ENCODE results near the gene LMAN2L. TPM values are rescaled to one million over a fixed set of nuclear protein-coding genes. Genes with fewer than 3 reads are reported as not detected.

The LMAN2L gene
- total and polyA plus RNA-seq, 5 donors from 2014 or later = 5.4 to 22.7 (median 19.6) TPM

DNA sequence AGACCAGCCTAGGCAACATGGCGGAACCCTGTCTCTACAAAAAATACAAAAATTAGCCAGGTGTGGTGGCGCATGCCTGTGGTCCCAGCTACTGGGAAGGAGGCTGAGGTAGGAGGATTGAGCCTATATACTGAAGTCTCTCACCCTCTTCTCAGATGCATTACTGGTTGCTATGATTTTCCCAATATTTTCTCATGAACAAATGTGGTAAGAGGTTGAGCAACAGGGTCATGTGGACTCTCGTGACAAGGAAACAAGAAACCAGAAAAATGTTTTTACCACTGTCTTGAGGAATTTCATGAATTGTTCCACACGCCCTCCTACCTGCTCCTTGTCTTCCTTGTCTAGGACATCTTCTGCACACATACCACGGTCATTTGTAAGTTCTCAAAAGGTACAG, 12.4 kb downstream of the LMAN2L start:
- no peaks in the 10 kb centered on the region for H3K27me3 ChIP-seq (ENCODE audit: control insufficient read depth, insufficient read depth, low read length)
- H3K4me3 ChIP-seq (ENCODE audit: low read depth, low read length) = no peak overlapping the region
- H3K27ac ChIP-seq (ENCODE audit: insufficient read depth, low read length, poor library complexity, severe bottlenecking) = no peak overlapping the region
- DNase-seq (no peak), ATAC-seq (ENCODE audit: low read depth in 2 of 2) (no peak)
- H3K27ac Mint-ChIP-seq = no peak overlapping the region
- H3K9me3 ChIP-seq (ENCODE audit: control insufficient read depth in 2 of 2, low read length in 2 of 2) = no peaks in the 10 kb centered on the region
- H3K36me3 ChIP-seq (ENCODE audit: control insufficient read depth, insufficient read depth, low read length) = peaks cover 25% of the 10 kb centered on the region
- peaks cover 24% of the 10 kb centered on the region for H3K36me3 Mint-ChIP-seq
- no peaks in the 10 kb centered on the region for H3K27me3 Mint-ChIP-seq
- no peak overlapping the region for H3K4me3 Mint-ChIP-seq
- H3K4me1 Mint-ChIP-seq = peaks cover 0 to 4% (median 0%) of the 10 kb centered on the region in 4 donors
- H3K9me3 Mint-ChIP-seq = no peaks in the 10 kb centered on the region
- no peaks in the 10 kb centered on the region for H3K4me1 ChIP-seq (ENCODE audit: control insufficient read depth, insufficient read depth, low read length, poor library complexity, severe bottlenecking)

GRCh38 chr2:96726131-96726530, 13.7 kb downstream of the LMAN2L start:
- H3K4me3 ChIP-seq (ENCODE audit: low read depth, low read length) = no peak overlapping the region
- DNase-seq (no peak), ATAC-seq (ENCODE audit: low read depth in 2 of 2) (no peak)
- H3K9me3 ChIP-seq (ENCODE audit: control insufficient read depth in 2 of 2, low read length in 2 of 2) = no peaks in the 10 kb centered on the region
- Mint-ChIP-seq H3K27me3 (no peaks in the 10 kb centered on the region), H3K4me1 (peaks cover 0 to 4% (median 0%) of the 10 kb centered on the region in 4 donors), H3K4me3 (no peak overlapping the region), H3K9me3 (no peaks in the 10 kb centered on the region), H3K27ac (no peak overlapping the region), H3K36me3 (peaks cover 24% of the 10 kb centered on the region)
- H3K36me3 ChIP-seq (ENCODE audit: control insufficient read depth, insufficient read depth, low read length) = peaks cover 25% of the 10 kb centered on the region
- no peaks in the 10 kb centered on the region for H3K27me3 ChIP-seq (ENCODE audit: control insufficient read depth, insufficient read depth, low read length)
- no peak overlapping the region for H3K27ac ChIP-seq (ENCODE audit: insufficient read depth, low read length, poor library complexity, severe bottlenecking)
- H3K4me1 ChIP-seq (ENCODE audit: control insufficient read depth, insufficient read depth, low read length, poor library complexity, severe bottlenecking) = no peaks in the 10 kb centered on the region

DNA sequence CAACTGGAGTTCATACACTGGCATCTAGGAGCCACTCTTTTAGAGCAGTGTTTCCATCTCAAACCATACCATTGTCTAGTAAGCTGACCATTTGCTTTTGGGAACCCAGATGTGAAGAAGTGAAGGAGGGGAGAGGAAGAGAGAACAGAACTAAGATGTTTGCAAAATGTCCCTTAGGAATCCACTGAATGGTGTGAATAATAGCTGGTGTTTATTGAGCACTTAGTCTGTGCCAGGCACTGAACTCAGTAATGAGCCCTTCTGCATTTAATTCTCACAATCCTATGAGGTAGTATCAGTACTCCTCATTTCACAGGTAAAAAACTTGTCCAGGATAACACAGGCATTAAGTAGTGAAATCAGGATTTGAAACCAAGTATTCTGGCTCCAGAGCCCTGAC, 23.5 kb downstream of the LMAN2L start:
- Histone ChIP-seq H3K27me3 (ENCODE audit: control insufficient read depth, insufficient read depth, low read length) (no peaks in the 10 kb centered on the region), H3K27ac (ENCODE audit: insufficient read depth, low read length, poor library complexity, severe bottlenecking) (no peak overlapping the region), H3K4me3 (ENCODE audit: low read depth, low read length) (no peak overlapping the region), H3K9me3 (ENCODE audit: control insufficient read depth in 2 of 2, low read length in 2 of 2) (no peaks in the 10 kb centered on the region), H3K36me3 (ENCODE audit: control insufficient read depth, insufficient read depth, low read length) (peaks cover 15% of the 10 kb centered on the region), H3K4me1 (ENCODE audit: control insufficient read depth, insufficient read depth, low read length, poor library complexity, severe bottlenecking) (no peaks in the 10 kb centered on the region)
- H3K27ac Mint-ChIP-seq = no peak overlapping the region
- H3K4me1 Mint-ChIP-seq = peaks cover 0 to 8% (median 2%) of the 10 kb centered on the region in 4 donors
- H3K9me3 Mint-ChIP-seq = no peaks in the 10 kb centered on the region
- ATAC-seq (ENCODE audit: low read depth in 2 of 2) = no peak
- DNase-seq = no peak
- peaks cover 36% of the 10 kb centered on the region for H3K36me3 Mint-ChIP-seq
- H3K4me3 Mint-ChIP-seq = no peak overlapping the region
- no peaks in the 10 kb centered on the region for H3K27me3 Mint-ChIP-seq

DNA sequence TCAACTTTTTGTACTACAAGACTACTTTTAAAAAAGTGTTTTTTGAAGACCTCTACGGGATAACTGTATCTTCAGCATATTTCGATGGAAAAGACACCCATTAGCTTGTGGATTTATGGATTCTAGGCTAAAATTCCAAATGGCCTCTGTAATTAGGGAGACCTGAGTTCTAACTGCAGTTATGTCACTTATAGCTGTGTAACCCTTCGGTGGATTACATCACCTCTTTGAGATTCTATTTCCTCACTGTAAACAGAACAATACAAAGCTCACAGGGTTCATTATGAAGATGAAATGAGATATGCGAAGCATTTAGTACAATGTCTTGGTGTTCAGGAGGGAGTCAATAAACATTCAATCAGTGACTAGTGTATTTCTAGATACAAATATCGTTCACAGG, 24.2 kb downstream of the LMAN2L start:
- Mint-ChIP-seq H3K27me3 (no peaks in the 10 kb centered on the region), H3K27ac (no peak overlapping the region), H3K4me3 (no peak overlapping the region), H3K4me1 (peaks cover 0 to 8% (median 2%) of the 10 kb centered on the region in 4 donors), H3K36me3 (peaks cover 39% of the 10 kb centered on the region), H3K9me3 (no peaks in the 10 kb centered on the region)
- Histone ChIP-seq H3K4me3 (ENCODE audit: low read depth, low read length) (no peak overlapping the region), H3K4me1 (ENCODE audit: control insufficient read depth, insufficient read depth, low read length, poor library complexity, severe bottlenecking) (no peaks in the 10 kb centered on the region), H3K9me3 (ENCODE audit: control insufficient read depth in 2 of 2, low read length in 2 of 2) (no peaks in the 10 kb centered on the region), H3K27me3 (ENCODE audit: control insufficient read depth, insufficient read depth, low read length) (no peaks in the 10 kb centered on the region), H3K36me3 (ENCODE audit: control insufficient read depth, insufficient read depth, low read length) (peaks cover 22% of the 10 kb centered on the region), H3K27ac (ENCODE audit: insufficient read depth, low read length, poor library complexity, severe bottlenecking) (no peak overlapping the region)
- no peak for DNase-seq
- no peak for ATAC-seq (ENCODE audit: low read depth in 2 of 2)

DNA sequence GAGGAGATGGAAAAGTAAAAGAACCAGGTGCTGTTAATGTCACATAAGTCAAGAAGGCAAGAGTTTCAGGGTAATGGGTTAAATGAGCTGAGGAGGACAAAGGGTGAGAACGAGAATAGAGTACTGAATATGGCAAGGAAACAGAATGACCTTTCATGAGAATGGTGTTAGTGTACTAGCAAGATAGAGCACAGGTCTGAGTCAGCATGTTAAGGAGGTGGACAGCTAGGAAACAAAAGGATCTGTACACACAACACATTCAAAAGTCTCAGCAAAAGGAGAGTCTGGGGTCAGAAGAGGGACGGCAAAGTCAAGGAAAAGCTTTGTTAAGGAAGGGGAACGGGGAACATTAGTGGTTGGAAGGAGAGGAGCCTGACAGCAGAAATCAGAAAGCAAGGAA, 28.9 kb downstream of the LMAN2L start:
- H3K9me3 Mint-ChIP-seq = no peaks in the 10 kb centered on the region
- H3K9me3 ChIP-seq (ENCODE audit: control insufficient read depth in 2 of 2, low read length in 2 of 2) = no peaks in the 10 kb centered on the region
- H3K4me1 ChIP-seq (ENCODE audit: control insufficient read depth, insufficient read depth, low read length, poor library complexity, severe bottlenecking) = no peaks in the 10 kb centered on the region
- H3K27ac ChIP-seq (ENCODE audit: insufficient read depth, low read length, poor library complexity, severe bottlenecking) = no peak overlapping the region
- peaks cover 0 to 8% (median under 1%) of the 10 kb centered on the region in 4 donors for H3K4me1 Mint-ChIP-seq
- H3K4me3 Mint-ChIP-seq = no peak overlapping the region
- no peaks in the 10 kb centered on the region for H3K27me3 Mint-ChIP-seq
- H3K27ac Mint-ChIP-seq = peak overlapping the region in 1 of 3 donors; percentile 3
- H3K36me3 Mint-ChIP-seq = peaks cover 54% of the 10 kb centered on the region
- H3K4me3 ChIP-seq (ENCODE audit: low read depth, low read length) = no peak overlapping the region
- DNase-seq (no peak), ATAC-seq (ENCODE audit: low read depth in 2 of 2) (no peak)
- no peaks in the 10 kb centered on the region for H3K27me3 ChIP-seq (ENCODE audit: control insufficient read depth, insufficient read depth, low read length)
- peaks cover 54% of the 10 kb centered on the region for H3K36me3 ChIP-seq (ENCODE audit: control insufficient read depth, insufficient read depth, low read length)

DNA sequence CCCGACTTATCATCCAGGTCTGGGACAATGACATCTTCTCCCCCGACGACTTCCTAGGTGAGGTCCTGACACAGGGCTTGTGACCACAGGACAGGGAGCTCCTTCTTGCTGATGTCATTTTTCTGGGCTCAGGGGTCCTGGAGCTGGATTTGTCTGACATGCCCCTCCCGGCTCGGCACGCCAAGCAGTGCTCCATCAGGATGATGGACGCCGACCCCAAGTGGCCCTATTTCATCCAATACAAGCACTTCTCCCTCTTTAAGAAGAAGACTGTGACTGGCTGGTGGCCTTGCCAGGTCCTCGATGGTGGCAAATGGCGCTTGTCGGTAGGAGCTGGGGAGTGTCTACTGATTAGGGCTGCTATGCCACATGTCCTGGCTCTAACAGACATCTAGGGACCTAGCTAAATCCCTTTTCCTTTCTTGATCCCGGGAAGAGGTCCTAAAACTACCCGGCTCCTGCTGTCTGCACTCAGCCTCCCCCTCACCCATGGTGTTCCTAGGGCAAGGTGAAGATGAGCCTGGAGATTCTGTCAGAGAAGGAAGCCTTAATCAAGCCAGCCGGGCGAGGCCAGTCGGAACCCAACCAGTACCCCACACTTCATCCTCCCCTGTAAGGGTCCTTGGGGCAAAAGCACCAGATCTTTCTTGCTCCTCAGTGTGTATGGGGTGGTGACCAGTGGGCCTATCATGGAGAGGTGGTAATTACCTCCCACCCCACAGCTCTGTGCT, 36.7 kb downstream of the LMAN2L start:
- DNase-seq (no peak), ATAC-seq (ENCODE audit: low read depth in 2 of 2) (no peak)
- no peak overlapping the region for H3K27ac ChIP-seq (ENCODE audit: insufficient read depth, low read length, poor library complexity, severe bottlenecking)
- H3K4me3 ChIP-seq (ENCODE audit: low read depth, low read length) = no peak overlapping the region
- H3K27me3 Mint-ChIP-seq = no peaks in the 10 kb centered on the region
- peaks cover 34% of the 10 kb centered on the region for H3K36me3 Mint-ChIP-seq
- H3K4me1 Mint-ChIP-seq = no peaks in the 10 kb centered on the region
- no peaks in the 10 kb centered on the region for H3K4me1 ChIP-seq (ENCODE audit: control insufficient read depth, insufficient read depth, low read length, poor library complexity, severe bottlenecking)
- no peaks in the 10 kb centered on the region for H3K27me3 ChIP-seq (ENCODE audit: control insufficient read depth, insufficient read depth, low read length)
- no peaks in the 10 kb centered on the region for H3K9me3 ChIP-seq (ENCODE audit: control insufficient read depth in 2 of 2, low read length in 2 of 2)
- H3K27ac Mint-ChIP-seq = no peak overlapping the region
- no peak overlapping the region for H3K4me3 Mint-ChIP-seq
- peaks cover 21% of the 10 kb centered on the region for H3K36me3 ChIP-seq (ENCODE audit: control insufficient read depth, insufficient read depth, low read length)
- no peaks in the 10 kb centered on the region for H3K9me3 Mint-ChIP-seq

GRCh38 chr2:96702098-96702785, 37.6 kb downstream of the LMAN2L start:
- no peaks in the 10 kb centered on the region for H3K9me3 ChIP-seq (ENCODE audit: control insufficient read depth in 2 of 2, low read length in 2 of 2)
- H3K36me3 ChIP-seq (ENCODE audit: control insufficient read depth, insufficient read depth, low read length) = peaks cover 13% of the 10 kb centered on the region
- DNase-seq (no peak), ATAC-seq (ENCODE audit: low read depth in 2 of 2) (no peak)
- H3K27ac Mint-ChIP-seq = no peak overlapping the region
- no peaks in the 10 kb centered on the region for H3K27me3 ChIP-seq (ENCODE audit: control insufficient read depth, insufficient read depth, low read length)
- H3K4me3 Mint-ChIP-seq = no peak overlapping the region
- H3K36me3 Mint-ChIP-seq = peaks cover 26% of the 10 kb centered on the region
- no peak overlapping the region for H3K4me3 ChIP-seq (ENCODE audit: low read depth, low read length)
- H3K9me3 Mint-ChIP-seq = no peaks in the 10 kb centered on the region
- H3K27me3 Mint-ChIP-seq = no peaks in the 10 kb centered on the region
- H3K27ac ChIP-seq (ENCODE audit: insufficient read depth, low read length, poor library complexity, severe bottlenecking) = no peak overlapping the region
- no peaks in the 10 kb centered on the region for H3K4me1 Mint-ChIP-seq
- H3K4me1 ChIP-seq (ENCODE audit: control insufficient read depth, insufficient read depth, low read length, poor library complexity, severe bottlenecking) = no peaks in the 10 kb centered on the region

- Mint-ChIP-seq H3K4me3 (no peak overlapping the region), H3K27ac (no peak overlapping the region), H3K27me3 (no peaks in the 10 kb centered on the region), H3K9me3 (no peaks in the 10 kb centered on the region), H3K36me3 (peaks cover 21% of the 10 kb centered on the region), H3K4me1 (no peaks in the 10 kb centered on the region)
- Histone ChIP-seq H3K36me3 (ENCODE audit: control insufficient read depth, insufficient read depth, low read length) (peaks cover 8% of the 10 kb centered on the region), H3K27me3 (ENCODE audit: control insufficient read depth, insufficient read depth, low read length) (no peaks in the 10 kb centered on the region), H3K4me3 (ENCODE audit: low read depth, low read length) (no peak overlapping the region), H3K9me3 (ENCODE audit: control insufficient read depth in 2 of 2, low read length in 2 of 2) (no peaks in the 10 kb centered on the region), H3K27ac (ENCODE audit: insufficient read depth, low read length, poor library complexity, severe bottlenecking) (no peak overlapping the region), H3K4me1 (ENCODE audit: control insufficient read depth, insufficient read depth, low read length, poor library complexity, severe bottlenecking) (no peaks in the 10 kb centered on the region)
- no peak for ATAC-seq (ENCODE audit: low read depth in 2 of 2)
- no peak for DNase-seq
Measured at GRCh38 chr2:96701636-96702035, 38.2 kb downstream of the LMAN2L start.

Measured in CD4-positive, CD25-positive, alpha-beta regulatory T cell (primary cell).